Measurements from ENCODE around the gene HSFX1. TPM values are rescaled to one million over a fixed set of nuclear protein-coding genes. Genes with fewer than 3 reads are reported as not detected.
"Not testable (repeated sequence)": the region's sequence is repeated elsewhere in the genome, so short reads cannot be mapped to it uniquely, and the experiment has no call there.

HSFX1 gene
- polyA plus RNA-seq, 1 donor from 2014 or later, result 0.57 TPM

DNA sequence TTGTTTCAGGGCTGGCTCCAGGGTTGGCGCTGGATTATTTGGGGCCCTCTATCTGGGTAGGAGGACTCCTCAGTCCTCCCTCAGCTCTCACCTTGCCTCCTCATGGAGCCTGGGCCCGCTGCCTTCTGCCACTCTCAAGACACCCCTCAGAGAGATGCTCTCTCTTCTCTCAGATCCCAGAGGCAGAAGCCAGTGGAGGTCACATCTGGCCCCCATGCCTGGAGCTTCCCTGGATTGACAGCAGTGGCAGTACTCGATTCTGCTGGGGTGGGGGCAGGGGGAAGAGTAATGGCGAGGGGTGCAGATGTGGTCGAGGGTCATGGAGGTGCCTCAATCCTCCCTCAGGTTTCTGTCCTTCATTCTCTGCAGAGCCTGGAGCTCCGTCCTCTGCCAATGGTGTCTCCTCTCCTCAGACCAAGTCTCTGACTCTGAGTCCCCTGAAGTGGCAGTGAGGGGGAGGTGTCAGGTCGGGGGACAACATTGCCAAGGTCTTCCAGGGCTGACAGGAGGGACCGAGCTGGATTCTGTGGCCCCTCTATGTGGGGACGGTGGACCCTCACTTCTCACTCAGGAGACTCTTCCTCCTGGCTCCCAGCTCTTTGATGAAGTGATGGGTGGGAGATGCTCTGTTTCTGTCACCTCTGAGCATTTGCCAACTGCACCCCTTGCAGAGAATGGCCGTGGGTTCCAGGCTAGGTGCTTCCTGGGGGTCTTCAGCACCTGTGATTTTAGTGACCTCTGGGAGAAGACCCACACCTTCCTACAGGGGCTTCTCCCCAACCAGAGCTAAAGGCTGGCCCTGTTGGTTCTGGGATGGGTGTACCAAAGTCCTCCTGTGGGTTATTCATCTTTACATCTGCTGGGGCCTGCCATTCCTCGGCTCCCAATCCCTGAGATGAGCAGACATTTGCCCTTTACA is 10.9 kb upstream of the HSFX1 start:
- Histone ChIP-seq H3K9me2 (ENCODE audit: insufficient read depth, low read length) (no peaks in the 10 kb centered on the region), H3K27me3 (ENCODE audit: insufficient read depth, low read depth, low read length) (no peaks in the 10 kb centered on the region), H3K36me3 (ENCODE audit: insufficient read depth, low read length) (no peaks in the 10 kb centered on the region), H3K27ac (ENCODE audit: low read length) (no peak overlapping the region), H3K79me2 (replicated peaks; ENCODE audit: insufficient read depth, low read length) (no peaks in the 10 kb centered on the region), H3K4me3 (ENCODE audit: low read length) (no peak overlapping the region), H4K20me1 (ENCODE audit: insufficient read depth) (no peaks in the 10 kb centered on the region), H3K9ac (ENCODE audit: low read length) (no peak overlapping the region), H3K9me3 (ENCODE audit: low read length) (no peaks in the 10 kb centered on the region), H2AFZ (ENCODE audit: low read depth, low read length) (no peak overlapping the region), H3F3A (ENCODE audit: insufficient read depth, low read length, poor library complexity, severe bottlenecking) (no peaks in the 10 kb centered on the region), H3K4me2 (ENCODE audit: low read length) (no peak overlapping the region)
- TF ChIP-seq TAF1 (IDR thresholded peaks at IDR 0.05; ENCODE audit: low read depth) (no peak), EP300 (conservative IDR thresholded peaks at IDR 0.05; ENCODE audit: poor library complexity, severe bottlenecking) (no peak), SMC3 (conservative IDR thresholded peaks at IDR 0.05; ENCODE audit: poor library complexity) (no peak), MXI1 (conservative IDR thresholded peaks at IDR 0.05; ENCODE audit: poor library complexity, severe bottlenecking) (no peak), EZH2 (IDR thresholded peaks at IDR 0.05; ENCODE audit: borderline replicate concordance, insufficient read depth, low read length, poor library complexity, severe bottlenecking) (no peak), POLR2AphosphoS5 (IDR thresholded peaks at IDR 0.05) (no peak), RAD21 (conservative IDR thresholded peaks at IDR 0.05) (no peak)
- TF ChIP-seq, protein P1, sequence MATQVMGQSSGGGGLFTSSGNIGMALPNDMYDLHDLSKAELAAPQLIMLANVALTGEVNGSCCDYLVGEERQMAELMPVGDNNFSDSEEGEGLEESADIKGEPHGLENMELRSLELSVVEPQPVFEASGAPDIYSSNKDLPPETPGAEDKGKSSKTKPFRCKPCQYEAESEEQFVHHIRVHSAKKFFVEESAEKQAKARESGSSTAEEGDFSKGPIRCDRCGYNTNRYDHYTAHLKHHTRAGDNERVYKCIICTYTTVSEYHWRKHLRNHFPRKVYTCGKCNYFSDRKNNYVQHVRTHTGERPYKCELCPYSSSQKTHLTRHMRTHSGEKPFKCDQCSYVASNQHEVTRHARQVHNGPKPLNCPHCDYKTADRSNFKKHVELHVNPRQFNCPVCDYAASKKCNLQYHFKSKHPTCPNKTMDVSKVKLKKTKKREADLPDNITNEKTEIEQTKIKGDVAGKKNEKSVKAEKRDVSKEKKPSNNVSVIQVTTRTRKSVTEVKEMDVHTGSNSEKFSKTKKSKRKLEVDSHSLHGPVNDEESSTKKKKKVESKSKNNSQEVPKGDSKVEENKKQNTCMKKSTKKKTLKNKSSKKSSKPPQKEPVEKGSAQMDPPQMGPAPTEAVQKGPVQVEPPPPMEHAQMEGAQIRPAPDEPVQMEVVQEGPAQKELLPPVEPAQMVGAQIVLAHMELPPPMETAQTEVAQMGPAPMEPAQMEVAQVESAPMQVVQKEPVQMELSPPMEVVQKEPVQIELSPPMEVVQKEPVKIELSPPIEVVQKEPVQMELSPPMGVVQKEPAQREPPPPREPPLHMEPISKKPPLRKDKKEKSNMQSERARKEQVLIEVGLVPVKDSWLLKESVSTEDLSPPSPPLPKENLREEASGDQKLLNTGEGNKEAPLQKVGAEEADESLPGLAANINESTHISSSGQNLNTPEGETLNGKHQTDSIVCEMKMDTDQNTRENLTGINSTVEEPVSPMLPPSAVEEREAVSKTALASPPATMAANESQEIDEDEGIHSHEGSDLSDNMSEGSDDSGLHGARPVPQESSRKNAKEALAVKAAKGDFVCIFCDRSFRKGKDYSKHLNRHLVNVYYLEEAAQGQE (IDR thresholded peaks at IDR 0.05; ENCODE audit: borderline replicate concordance), result no peak
- TF ChIP-seq, protein P2, sequence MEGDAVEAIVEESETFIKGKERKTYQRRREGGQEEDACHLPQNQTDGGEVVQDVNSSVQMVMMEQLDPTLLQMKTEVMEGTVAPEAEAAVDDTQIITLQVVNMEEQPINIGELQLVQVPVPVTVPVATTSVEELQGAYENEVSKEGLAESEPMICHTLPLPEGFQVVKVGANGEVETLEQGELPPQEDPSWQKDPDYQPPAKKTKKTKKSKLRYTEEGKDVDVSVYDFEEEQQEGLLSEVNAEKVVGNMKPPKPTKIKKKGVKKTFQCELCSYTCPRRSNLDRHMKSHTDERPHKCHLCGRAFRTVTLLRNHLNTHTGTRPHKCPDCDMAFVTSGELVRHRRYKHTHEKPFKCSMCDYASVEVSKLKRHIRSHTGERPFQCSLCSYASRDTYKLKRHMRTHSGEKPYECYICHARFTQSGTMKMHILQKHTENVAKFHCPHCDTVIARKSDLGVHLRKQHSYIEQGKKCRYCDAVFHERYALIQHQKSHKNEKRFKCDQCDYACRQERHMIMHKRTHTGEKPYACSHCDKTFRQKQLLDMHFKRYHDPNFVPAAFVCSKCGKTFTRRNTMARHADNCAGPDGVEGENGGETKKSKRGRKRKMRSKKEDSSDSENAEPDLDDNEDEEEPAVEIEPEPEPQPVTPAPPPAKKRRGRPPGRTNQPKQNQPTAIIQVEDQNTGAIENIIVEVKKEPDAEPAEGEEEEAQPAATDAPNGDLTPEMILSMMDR (IDR thresholded peaks at IDR 0.05; ENCODE audit: poor library complexity, severe bottlenecking), result no peak

DNA sequence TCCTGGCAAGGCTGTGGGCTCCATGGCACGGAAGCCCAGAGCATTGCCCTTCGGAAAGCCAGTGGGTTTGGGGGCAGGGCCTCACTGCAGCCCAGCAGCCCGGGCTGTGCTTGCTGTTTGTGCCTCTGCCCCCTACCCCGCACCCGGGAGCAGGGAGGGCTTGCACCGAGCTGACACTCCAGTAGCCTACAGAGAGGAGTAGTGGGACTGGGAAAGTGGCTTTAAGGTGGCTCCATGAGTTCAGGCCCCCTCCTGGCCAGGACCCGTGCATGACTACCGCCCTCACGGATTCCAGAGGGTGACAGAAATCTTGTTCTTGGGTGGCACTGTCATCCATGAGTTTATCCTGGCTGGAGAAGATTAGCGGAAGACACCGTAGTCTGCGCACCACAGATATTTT is 3.5 kb upstream of the HSFX1 start:
- not testable (repeated sequence) for H4K20me1 ChIP-seq (ENCODE audit: insufficient read depth); H2AFZ ChIP-seq (ENCODE audit: low read depth, low read length); H3K27me3 ChIP-seq (ENCODE audit: insufficient read depth, low read depth, low read length); H3K27ac ChIP-seq (ENCODE audit: low read length); H3K9me3 ChIP-seq (ENCODE audit: low read length); H3K79me2 ChIP-seq (replicated peaks; ENCODE audit: insufficient read depth, low read length); H3K9me2 ChIP-seq (ENCODE audit: insufficient read depth, low read length); H3F3A ChIP-seq (ENCODE audit: insufficient read depth, low read length, poor library complexity, severe bottlenecking); H3K4me3 ChIP-seq (ENCODE audit: low read length); H3K4me2 ChIP-seq (ENCODE audit: low read length); H3K36me3 ChIP-seq (ENCODE audit: insufficient read depth, low read length); H3K9ac ChIP-seq (ENCODE audit: low read length)

DNA sequence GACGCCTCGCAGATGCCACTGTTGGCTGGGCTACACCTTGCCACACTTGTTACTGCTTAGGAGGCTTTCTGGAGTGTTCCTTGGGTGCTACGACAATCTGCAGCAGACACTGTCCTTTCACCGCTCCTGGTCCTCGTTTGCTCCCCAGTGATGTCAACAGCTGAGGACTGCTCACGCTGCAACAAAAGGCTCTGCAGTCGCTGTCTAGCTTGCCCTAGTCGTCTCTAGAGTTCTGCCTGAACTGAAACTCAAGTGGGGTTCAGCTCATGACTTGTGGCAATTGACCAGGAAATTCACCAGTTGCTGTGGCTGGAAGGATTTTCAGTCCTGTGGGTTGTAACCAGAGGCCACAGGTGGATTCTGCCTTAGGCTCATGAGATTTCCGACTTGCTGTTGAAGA is 842 bp upstream of the HSFX1 start:
- H2AFZ ChIP-seq (ENCODE audit: low read depth, low read length); H3K27ac ChIP-seq (ENCODE audit: low read length): not testable (repeated sequence)

DNA sequence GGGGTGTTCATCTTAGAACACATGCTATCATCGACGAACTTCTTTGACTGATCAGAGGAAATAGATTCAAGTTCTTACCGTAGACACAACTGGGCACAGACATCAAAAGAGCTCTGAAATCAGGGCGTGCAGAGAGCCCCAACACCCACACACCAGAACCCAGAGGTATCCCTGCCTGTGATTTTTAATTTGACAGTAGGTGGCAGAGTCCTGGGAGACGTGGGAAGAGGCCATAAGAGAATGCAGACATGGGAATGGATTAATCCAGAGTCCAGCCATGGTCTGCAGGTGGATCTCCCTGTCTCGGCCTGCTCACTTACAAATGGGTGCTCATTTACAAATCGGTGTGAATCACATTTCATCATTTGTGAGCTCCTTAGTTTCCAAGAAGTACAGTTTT is 4.1 kb downstream of the HSFX1 start:
- H4K20me1 ChIP-seq (ENCODE audit: insufficient read depth); H3K79me2 ChIP-seq (replicated peaks; ENCODE audit: insufficient read depth, low read length); H3K27me3 ChIP-seq (ENCODE audit: insufficient read depth, low read depth, low read length); H3K4me2 ChIP-seq (ENCODE audit: low read length); H2AFZ ChIP-seq (ENCODE audit: low read depth, low read length); H3F3A ChIP-seq (ENCODE audit: insufficient read depth, low read length, poor library complexity, severe bottlenecking); H3K9me3 ChIP-seq (ENCODE audit: low read length); H3K27ac ChIP-seq (ENCODE audit: low read length); H3K9me2 ChIP-seq (ENCODE audit: insufficient read depth, low read length); H3K9ac ChIP-seq (ENCODE audit: low read length); H3K4me3 ChIP-seq (ENCODE audit: low read length); H3K36me3 ChIP-seq (ENCODE audit: insufficient read depth, low read length): not testable (repeated sequence)

More for the DNA sequence above, 842 bp upstream of the HSFX1 start:
- not testable (repeated sequence) for H3F3A ChIP-seq (ENCODE audit: insufficient read depth, low read length, poor library complexity, severe bottlenecking); H3K4me2 ChIP-seq (ENCODE audit: low read length); H3K4me3 ChIP-seq (ENCODE audit: low read length); H3K9me2 ChIP-seq (ENCODE audit: insufficient read depth, low read length); H3K27me3 ChIP-seq (ENCODE audit: insufficient read depth, low read depth, low read length); H3K9ac ChIP-seq (ENCODE audit: low read length); H3K9me3 ChIP-seq (ENCODE audit: low read length); H3K36me3 ChIP-seq (ENCODE audit: insufficient read depth, low read length); H4K20me1 ChIP-seq (ENCODE audit: insufficient read depth); H3K79me2 ChIP-seq (replicated peaks; ENCODE audit: insufficient read depth, low read length)

DNA sequence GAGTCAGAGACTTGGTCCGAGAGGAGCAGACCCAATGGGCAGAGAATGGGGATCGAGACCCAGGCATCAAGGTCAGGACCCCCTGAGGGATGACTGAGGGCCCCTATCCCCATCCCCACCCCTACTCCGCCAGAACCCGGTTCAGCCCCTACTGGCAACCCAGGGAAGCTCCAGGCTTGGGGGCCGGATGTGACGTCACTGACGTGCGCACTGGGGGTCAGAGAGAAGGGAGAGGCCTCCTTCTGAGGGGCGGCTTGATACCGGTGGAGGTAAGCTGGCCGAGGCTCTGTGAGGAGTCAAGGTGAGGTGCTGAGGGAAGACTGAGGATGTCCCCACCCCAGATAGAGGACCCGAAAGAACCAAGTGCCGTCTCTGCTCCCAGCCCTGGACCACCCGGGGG is 7.9 kb downstream of the HSFX1 start, which contains the start of gene MAGEA9:
Gene MAGEA9 (plus strand): TSS at position 204 of the 400 bp plus-strand sequence. CDS start 4,281 bp downstream, outside the sequence.
- not testable (repeated sequence) for H3K9me3 ChIP-seq (ENCODE audit: low read length); H3K4me2 ChIP-seq (ENCODE audit: low read length); H3K27me3 ChIP-seq (ENCODE audit: insufficient read depth, low read depth, low read length); H2AFZ ChIP-seq (ENCODE audit: low read depth, low read length); H3K9me2 ChIP-seq (ENCODE audit: insufficient read depth, low read length); H3K36me3 ChIP-seq (ENCODE audit: insufficient read depth, low read length); H3K27ac ChIP-seq (ENCODE audit: low read length); H3F3A ChIP-seq (ENCODE audit: insufficient read depth, low read length, poor library complexity, severe bottlenecking); H3K4me3 ChIP-seq (ENCODE audit: low read length); H3K9ac ChIP-seq (ENCODE audit: low read length); H3K79me2 ChIP-seq (replicated peaks; ENCODE audit: insufficient read depth, low read length); H4K20me1 ChIP-seq (ENCODE audit: insufficient read depth)
